Heart left ventricle (tissue), 16 donors: ENCODE results near the gene HSD3B7. TPM values are rescaled to one million over a fixed set of nuclear protein-coding genes. Genes with fewer than 3 reads are reported as not detected.

Experiments used
- ATAC-seq, 4 donors: fragments of 200-7000 bp; cut with Tn5 transposase; one replicate each; pipeline ENCODE4 v1.9.1; 2020 to 2022; ENCODE audit warnings: moderate library complexity in 4 of 4, mild to moderate bottlenecking in 3 of 4, moderate number of reproducible peaks in 1 of 4
- DNase-seq, 5 donors: peaks; one replicate each; pipeline ENCODE4 v3.0.0-alpha.2; 2020
- H3K27ac ChIP-seq, 12 donors: fragments of 200-600 bp; sonication (generic) in 4 of 12; one replicate each; pipeline versions ENCODE4 v1.5.0 to v1.8.0; 2016 to 2022; ENCODE audit warnings: mild to moderate bottlenecking in 2 of 12
- H3K27me3 ChIP-seq, 9 donors: fragments of 200-600 bp; sonication (generic) in 2 of 9; one replicate each; pipeline versions ENCODE4 v1.5.1 to v1.8.0; 2016 to 2022; ENCODE audit warnings: mild to moderate bottlenecking in 3 of 9
- H3K36me3 ChIP-seq, 9 donors: fragments of 200-600 bp; sonication (generic) in 2 of 9; one replicate each; pipeline versions ENCODE4 v1.5.0 to v1.8.0; 2018 to 2022; ENCODE audit warnings: mild to moderate bottlenecking in 2 of 9
- H3K4me1 ChIP-seq, 12 donors: fragments of 200-600 bp; sonication (generic) in 4 of 12; one replicate each; pipeline versions ENCODE4 v1.5.0 to v1.8.0; 2016 to 2022; ENCODE audit warnings: mild to moderate bottlenecking in 3 of 12
- H3K4me3 ChIP-seq, 12 donors: fragments of 200-600 bp; sonication (generic) in 4 of 12; one replicate each; pipeline versions ENCODE4 v1.5.0 to v1.8.0; 2017 to 2022; ENCODE audit warnings: mild to moderate bottlenecking in 9 of 12, moderate library complexity in 4 of 12
- H3K9me3 ChIP-seq, 12 donors: fragments of 200-600 bp; sonication (generic) in 4 of 12; one replicate each; pipeline versions ENCODE4 v1.5.0 to v1.8.0; 2016 to 2022; ENCODE audit warnings: mild to moderate bottlenecking in 1 of 12
- POLR2A ChIP-seq, 2 donors: fragments of 450-650 bp; IDR thresholded peaks; one replicate each; pipeline ENCODE4 v1.6.1; 2017; ENCODE audit warnings: antibody characterized with exemption in 2 of 2, mild to moderate bottlenecking in 2 of 2, moderate library complexity in 2 of 2
- WGBS, 4 donors: extraction: QIAGEN DNeasy Blood & Tissue Kit in 2 of 4; methylation state at CpG; one replicate each; pipeline versions ENCODE4 v1.1.5 to v1.1.7; 2013 to 2018; 5-methylcytosine and 5-hydroxymethylcytosine counted together
- intact Hi-C, 10 donors: fragments of 100-400 bp; cut with DNase I; formaldehyde crosslinking; loops; one replicate each; pipeline versions ENCODE4 v1.11.1 to v1.14.2; 2022
- polyA plus RNA-seq, 2 donors: library from polyadenylated mRNA; stranded (reverse); fragments of 200-250 nt; gene quantifications; one replicate each; pipeline ENCODE4 v1.2.3, GENCODE V29; 2013
- total RNA-seq, 9 donors: library from RNA; depleted of rRNA in 2 of 9; stranded (reverse); fragments of >200 nt in 2 of 9; fragmentation: NEBNext Ultra II Directional in 3 of 9; extraction: Animal tissue kit (Norgen Biotek cat#: 25700) in 3 of 9; gene quantifications; one replicate each; pipeline versions ENCODE4 v1.1.0 to v1.2.4, GENCODE V29; 2016 to 2023
- TF ChIP-seq, protein P1 (sequence below), 12 donors: fragments of 200-600 bp; sonication (generic) in 4 of 12; IDR thresholded peaks; one replicate each; pipeline versions ENCODE4 v1.5.0 to v1.8.0; 2018 to 2022; ENCODE audit warnings: antibody characterized with exemption in 12 of 12, mild to moderate bottlenecking in 5 of 12
- donor health status: ischemic (EF 13 %, LVEDD 7.1; RV severe dilation, severe dysfunction).
- donor health status: healthy with polysubstance abuse.
- donor health status: DM: no; HTN: yes; CAD: no.
- donor health status: DM: no; HTN: no; CAD: no.
- donor health status: ischemic (EF 25% LVEDD 6.9; RV normal size, moderate dysfunction).
- donor health status: ischemic (EF 25% LVEDD 5.7; RV mildly dilated, moderate dysfunction).
- donor health status: healthy.
- donor health status: DM: yes; HTN: yes; CAD: no.
- donor health status: ischemic (EF 35%, LVEDD 5.7; RV mildly dilated, moderate dysfunction).
- donor health status: nonischemic (EF 11% LVEDD 7.7; RV severe dilation, severe dysfunction).
- donor health status: DM: yes; HTN: yes; CAD: no.
- donor health status: PGD.
- donor health status: ischemic (EF 29% LVEDD 5.4; RV normal size, mild dysfunction).
- donor health status: nonischemic (EF 23%, LVEDD 6.1; RV moderate dilation, normal function).

Gene HSD3B7
- total and polyA plus RNA-seq, 11 donors = 3.8 to 27.2 (median 7.1) TPM

DNA sequence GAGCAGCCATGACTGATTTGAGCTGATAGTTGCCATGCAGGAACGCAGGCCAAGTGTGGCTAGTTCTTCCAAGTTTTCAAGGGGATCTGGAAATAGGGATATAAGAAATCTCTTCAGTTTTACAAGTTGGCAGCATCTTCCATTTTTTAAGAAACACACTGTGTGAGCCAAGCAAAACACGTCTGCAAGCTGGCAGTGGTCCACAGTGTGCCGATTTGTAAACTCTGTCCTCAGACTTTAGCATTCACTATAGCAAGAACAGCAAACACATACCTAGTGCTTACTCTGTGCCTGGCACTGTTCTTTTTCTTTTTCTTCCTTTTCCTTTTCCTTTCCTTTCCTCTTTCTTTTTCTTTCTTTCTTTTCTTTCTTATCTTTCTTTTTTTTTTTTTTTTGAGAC, 33.3 kb upstream of the HSD3B7 start:
- TF ChIP-seq POLR2A (IDR thresholded peaks at IDR 0.05) = no peak
- TF ChIP-seq, protein P1, sequence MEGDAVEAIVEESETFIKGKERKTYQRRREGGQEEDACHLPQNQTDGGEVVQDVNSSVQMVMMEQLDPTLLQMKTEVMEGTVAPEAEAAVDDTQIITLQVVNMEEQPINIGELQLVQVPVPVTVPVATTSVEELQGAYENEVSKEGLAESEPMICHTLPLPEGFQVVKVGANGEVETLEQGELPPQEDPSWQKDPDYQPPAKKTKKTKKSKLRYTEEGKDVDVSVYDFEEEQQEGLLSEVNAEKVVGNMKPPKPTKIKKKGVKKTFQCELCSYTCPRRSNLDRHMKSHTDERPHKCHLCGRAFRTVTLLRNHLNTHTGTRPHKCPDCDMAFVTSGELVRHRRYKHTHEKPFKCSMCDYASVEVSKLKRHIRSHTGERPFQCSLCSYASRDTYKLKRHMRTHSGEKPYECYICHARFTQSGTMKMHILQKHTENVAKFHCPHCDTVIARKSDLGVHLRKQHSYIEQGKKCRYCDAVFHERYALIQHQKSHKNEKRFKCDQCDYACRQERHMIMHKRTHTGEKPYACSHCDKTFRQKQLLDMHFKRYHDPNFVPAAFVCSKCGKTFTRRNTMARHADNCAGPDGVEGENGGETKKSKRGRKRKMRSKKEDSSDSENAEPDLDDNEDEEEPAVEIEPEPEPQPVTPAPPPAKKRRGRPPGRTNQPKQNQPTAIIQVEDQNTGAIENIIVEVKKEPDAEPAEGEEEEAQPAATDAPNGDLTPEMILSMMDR (IDR thresholded peaks at IDR 0.05) = no peak
- H3K36me3 ChIP-seq = peaks cover 0 to 12% (median 6%) of the 10 kb centered on the region in 9 donors
- peaks cover 5 to 54% (median 35%) of the 10 kb centered on the region in 12 donors for H3K4me1 ChIP-seq
- no peak for ATAC-seq
- peak overlapping the region in 6 of 12 donors; percentile 93 to 99 (median 94) for H3K27ac ChIP-seq
- DNase-seq = peak in 3 of 5 donors; percentile 49 to 69 (median 64)
- no peaks in the 10 kb centered on the region for H3K27me3 ChIP-seq
- WGBS, 4 donors = 16 to 37% (median 34%) methylated on average over 3 of the region's 3 CpGs
- intact Hi-C loops = loop anchor here in 4 of 10 donors (10.0 kb wide), 5 partner anchors 57 to 913 kb away; partner anchors contain the start of genes ARMC5 (in 1 of the 4), BCL7C (in 1 of the 4), CTF1 (in 1 of the 4) and ZNF646 (in 1 of the 4)
- no peak overlapping the region for H3K4me3 ChIP-seq
- no peaks in the 10 kb centered on the region for H3K9me3 ChIP-seq

DNA sequence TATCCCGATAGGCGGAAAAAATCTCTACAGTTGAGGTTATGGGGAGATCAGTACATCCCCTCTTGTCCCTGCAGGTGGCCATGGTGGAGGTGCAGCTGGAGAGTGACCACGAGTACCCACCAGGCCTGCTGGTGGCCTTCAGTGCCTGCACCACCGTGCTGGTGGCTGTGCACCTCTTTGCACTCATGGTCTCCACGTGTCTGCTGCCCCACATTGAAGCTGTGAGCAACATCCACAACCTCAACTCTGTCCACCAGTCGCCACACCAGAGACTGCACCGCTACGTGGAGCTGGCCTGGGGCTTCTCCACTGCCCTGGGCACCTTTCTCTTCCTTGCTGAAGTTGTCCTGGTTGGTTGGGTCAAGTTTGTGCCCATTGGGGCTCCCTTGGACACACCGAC, 31.9 kb upstream of the HSD3B7 start:
- intact Hi-C loops = loop anchor here in 4 of 10 donors (10.0 kb wide), 5 partner anchors 58 to 912 kb away; partner anchors contain the start of genes ARMC5 (in 1 of the 4), BCL7C (in 1 of the 4), CTF1 (in 1 of the 4) and ZNF646 (in 1 of the 4)
- DNase-seq (peak in 1 of 5 donors; percentile 37), ATAC-seq (no peak)
- Histone ChIP-seq H3K9me3 (no peaks in the 10 kb centered on the region), H3K4me3 (no peak overlapping the region), H3K27ac (peak overlapping the region in 4 of 12 donors; percentile 32 to 97 (median 50)), H3K27me3 (no peaks in the 10 kb centered on the region), H3K4me1 (peaks cover 5 to 54% (median 36%) of the 10 kb centered on the region in 12 donors), H3K36me3 (peaks cover 0 to 9% (median 3%) of the 10 kb centered on the region in 9 donors)
- TF ChIP-seq, protein P1 (IDR thresholded peaks at IDR 0.05) = no peak
- WGBS, 4 donors = 79 to 81% (median 81%) methylated on average over 8 to 9 of the region's 9 CpGs

DNA sequence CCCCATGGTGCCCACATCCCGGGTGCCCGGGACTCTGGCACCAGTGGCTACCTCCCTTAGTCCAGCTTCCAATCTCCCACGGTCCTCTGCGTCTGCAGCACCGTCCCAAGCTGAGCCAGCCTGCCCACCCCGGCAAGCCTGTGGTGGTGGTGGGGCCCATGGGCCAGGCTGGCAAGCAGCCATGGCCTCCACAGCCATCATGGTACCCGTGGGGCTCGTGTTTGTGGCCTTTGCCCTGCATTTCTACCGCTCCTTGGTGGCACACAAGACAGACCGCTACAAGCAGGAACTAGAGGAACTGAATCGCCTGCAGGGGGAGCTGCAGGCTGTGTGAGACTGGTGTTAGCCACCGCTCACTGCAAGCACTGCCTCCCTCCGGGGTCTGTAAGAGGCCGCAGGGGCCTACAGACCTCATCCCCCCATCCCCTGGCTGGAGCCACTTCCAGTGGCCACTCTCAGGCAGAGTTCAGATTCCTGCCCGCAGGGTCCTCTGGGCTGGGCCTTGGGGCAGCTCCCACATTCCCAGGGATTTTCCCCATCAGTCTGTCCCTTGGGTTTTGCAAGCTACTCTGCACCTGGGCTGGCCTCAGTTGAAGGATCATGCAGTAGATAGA, 31.4 kb upstream of the HSD3B7 start:
- DNase-seq (peak in 4 of 5 donors; percentile 54 to 77 (median 70)), ATAC-seq (no peak)
- H3K4me3 ChIP-seq = no peak overlapping the region
- 22 to 44% (median 36%) methylated on average over 1 to 15 of the region's 15 CpGs for WGBS, 4 donors
- intact Hi-C loops = loop anchor here in 4 of 10 donors (10.0 kb wide), 5 partner anchors 59 to 911 kb away; partner anchors contain the start of genes ARMC5 (in 1 of the 4), BCL7C (in 1 of the 4), CTF1 (in 1 of the 4) and ZNF646 (in 1 of the 4)
- H3K4me1 ChIP-seq = peaks cover 5 to 54% (median 39%) of the 10 kb centered on the region in 12 donors
- no peaks in the 10 kb centered on the region for H3K27me3 ChIP-seq
- H3K9me3 ChIP-seq = no peaks in the 10 kb centered on the region
- H3K27ac ChIP-seq = peak overlapping the region in 4 of 12 donors; percentile 32 to 53 (median 43)
- no peak for TF ChIP-seq POLR2A (IDR thresholded peaks at IDR 0.05)
- TF ChIP-seq, protein P1 (IDR thresholded peaks at IDR 0.05) = peak; percentile 39 to 77 (median 60)
- H3K36me3 ChIP-seq = peaks cover 0 to 9% (median 3%) of the 10 kb centered on the region in 9 donors

DNA sequence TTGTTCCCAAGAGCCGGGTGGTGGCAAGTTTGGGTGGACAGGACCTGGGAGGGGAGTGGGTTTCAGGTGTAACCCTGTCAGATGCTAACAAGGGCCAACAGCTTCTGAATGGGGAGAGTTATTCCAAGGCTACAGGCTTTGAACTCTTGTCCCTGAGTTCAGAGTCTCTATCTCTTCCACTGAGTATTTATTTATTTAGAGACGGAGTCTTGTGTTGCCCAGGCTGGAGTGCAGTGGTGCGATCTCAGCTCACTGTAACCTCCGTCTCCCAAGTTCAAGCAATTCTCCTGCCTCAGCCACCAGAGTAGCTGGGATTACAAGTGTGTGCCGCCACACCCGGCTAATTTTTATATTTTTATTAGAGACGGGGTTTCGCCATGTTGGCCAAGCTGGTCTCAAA, 30.0 kb upstream of the HSD3B7 start:
- peaks cover 5 to 59% (median 44%) of the 10 kb centered on the region in 12 donors for H3K4me1 ChIP-seq

More for the DNA sequence above, 30.0 kb upstream of the HSD3B7 start:
- no peaks in the 10 kb centered on the region for H3K27me3 ChIP-seq
- no peak for DNase-seq
- intact Hi-C loops = loop anchor here in 4 of 10 donors (5.0 to 10.0 kb wide), 6 partner anchors 60 to 910 kb away; partner anchors contain the start of genes ARMC5 (in 1 of the 4), BCL7C (in 1 of the 4), CTF1 (in 1 of the 4) and ZNF646 (in 1 of the 4)
- TF ChIP-seq POLR2A (IDR thresholded peaks at IDR 0.05) = no peak
- TF ChIP-seq, protein P1 (IDR thresholded peaks at IDR 0.05) = no peak
- H3K36me3 ChIP-seq = peaks cover 0 to 19% (median 16%) of the 10 kb centered on the region in 9 donors
- WGBS, 4 donors = 84 to 87% (median 86%) methylated on average over 8 of the region's 8 CpGs
- H3K27ac ChIP-seq = no peak overlapping the region
- H3K9me3 ChIP-seq = no peaks in the 10 kb centered on the region
- no peak overlapping the region for H3K4me3 ChIP-seq
- no peak for ATAC-seq
